CMK (cell line): ENCODE measurements around the gene PDCD4.

ENCODE experiments used
- DNase-seq: peaks from one replicate; pipeline ENCODE4 v3.0.0-alpha.2; 2010; ENCODE audit warnings: low read depth

Gene PDCD4

DNA sequence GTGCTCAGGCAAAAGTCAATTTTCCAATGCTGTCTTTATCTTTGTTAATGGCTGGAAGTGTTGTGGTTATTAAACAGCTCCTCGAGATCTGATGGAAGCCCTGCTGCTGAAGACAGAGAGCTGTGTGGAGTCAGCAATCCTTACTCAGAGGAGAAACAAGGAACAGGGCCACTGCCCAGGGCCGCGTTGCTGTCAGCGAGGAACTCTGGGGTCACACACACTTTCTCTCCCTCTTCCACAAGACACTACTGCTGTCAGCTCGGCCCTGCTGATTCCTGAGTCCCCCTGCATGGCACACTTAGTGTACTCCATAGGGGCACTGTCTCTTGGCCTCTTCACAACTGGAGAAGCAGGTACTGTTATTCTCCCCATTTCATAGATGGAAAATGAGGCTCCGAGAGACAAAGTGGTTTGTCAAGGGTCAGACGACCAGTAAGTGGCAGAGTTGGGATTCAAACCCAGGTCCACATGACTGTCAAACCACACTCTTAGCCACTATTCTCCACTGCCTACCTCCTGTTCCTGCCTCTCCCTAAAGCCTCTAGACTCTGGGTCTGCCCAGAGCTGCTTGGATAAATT lies 29.3 kb upstream of the PDCD4 start:
- no peak for DNase-seq

DNA sequence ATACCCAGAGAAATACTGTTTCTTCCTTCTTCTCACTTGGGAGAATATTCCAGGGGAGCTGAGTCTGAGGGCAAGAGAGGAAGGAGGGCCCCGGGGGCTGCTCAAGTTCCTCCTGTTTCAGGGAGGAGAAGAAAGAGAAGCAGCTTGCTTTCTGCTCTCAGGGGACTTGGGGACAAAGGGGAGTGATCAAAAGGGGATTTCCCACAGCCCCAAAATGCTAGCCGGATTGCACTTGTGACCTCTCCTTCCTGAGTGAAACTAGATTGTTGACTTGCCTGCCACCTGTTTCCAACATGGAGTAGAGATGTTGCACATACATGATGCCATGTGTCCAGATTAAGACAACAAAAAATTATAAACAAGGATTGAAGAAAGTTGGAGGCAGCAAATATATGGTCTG lies 28.7 kb upstream of the PDCD4 start:
- no peak for DNase-seq

DNA sequence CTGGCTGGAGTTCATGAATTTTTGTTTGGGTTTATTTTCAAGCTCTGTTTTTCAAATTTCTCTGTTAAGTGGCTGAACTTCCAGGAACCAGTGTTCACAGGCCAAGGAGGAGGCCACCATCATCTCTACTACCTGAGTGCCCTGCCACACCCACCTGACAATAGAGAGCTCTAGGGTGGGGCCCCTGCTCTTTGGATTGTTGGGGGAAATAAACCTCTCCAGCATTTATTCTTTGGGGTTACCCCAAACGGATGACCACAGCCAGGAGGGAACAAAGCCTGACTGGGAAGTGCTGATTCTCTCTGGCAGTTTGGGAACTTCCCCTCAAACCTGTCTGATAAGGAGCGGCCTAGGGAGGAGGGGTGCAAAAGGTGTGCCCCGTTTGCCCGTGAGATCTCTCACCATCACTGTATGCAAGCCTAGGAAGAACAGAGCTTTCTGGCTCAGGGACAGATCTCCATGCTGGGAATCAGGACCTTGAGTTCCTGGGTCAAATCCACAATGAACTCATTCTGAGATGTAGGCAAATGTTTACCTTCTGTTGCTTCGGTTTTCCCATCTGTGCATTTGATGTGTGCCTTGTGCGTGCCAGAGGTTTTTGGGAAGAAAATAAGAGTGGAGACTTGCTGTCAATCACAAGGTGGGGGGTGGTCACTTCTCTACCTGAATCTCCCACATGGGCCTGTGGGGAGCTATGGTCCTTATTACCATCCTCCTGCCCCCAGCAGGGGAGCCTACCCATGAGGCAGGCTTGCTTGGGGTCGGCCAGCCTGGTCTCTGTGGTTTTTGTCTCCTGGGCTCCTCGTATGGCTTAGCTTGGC lies 27.7 kb upstream of the PDCD4 start:
- DNase-seq = no peak

DNA sequence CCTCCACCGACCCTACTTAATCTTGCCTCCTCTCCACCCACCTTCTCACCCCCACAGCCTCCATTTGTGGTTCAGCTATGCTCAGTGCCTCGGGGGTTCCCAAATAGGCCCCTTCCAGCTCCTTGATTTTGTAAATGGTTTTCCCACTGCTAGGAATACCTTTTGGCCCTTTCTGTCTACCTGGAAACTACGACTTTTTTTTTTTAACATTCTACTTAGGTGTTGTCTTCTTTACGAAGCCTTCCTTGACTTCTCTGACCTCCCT lies 27.2 kb upstream of the PDCD4 start:
- DNase-seq = no peak

DNA sequence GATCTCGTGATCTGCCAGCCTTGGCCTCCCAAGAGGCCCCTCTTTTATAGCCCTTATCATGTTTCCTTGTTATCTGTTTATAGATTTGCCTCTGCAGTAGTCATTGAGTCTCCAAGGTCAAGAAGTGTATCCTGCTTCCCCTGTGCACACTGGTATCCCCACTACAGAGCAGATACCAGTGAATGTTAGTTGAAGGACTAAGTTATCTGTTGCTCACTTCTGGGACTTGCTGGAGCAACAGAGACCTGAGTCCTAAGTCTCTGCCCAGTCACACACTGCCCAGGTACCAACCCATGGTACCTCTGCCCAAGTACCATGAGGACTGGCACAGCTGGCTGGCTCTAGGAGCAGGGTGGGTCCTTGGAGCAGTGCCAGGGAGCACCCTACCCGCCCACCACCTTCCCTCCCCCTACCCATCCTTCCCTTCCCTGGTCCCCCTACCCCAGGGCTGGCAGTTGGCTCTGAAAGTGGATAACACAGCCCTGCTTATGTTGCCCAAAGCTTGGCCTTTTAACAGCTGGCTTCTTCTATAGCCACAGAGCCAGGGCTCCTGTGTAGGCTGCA lies 26.5 kb upstream of the PDCD4 start:
- DNase-seq = no peak

DNA sequence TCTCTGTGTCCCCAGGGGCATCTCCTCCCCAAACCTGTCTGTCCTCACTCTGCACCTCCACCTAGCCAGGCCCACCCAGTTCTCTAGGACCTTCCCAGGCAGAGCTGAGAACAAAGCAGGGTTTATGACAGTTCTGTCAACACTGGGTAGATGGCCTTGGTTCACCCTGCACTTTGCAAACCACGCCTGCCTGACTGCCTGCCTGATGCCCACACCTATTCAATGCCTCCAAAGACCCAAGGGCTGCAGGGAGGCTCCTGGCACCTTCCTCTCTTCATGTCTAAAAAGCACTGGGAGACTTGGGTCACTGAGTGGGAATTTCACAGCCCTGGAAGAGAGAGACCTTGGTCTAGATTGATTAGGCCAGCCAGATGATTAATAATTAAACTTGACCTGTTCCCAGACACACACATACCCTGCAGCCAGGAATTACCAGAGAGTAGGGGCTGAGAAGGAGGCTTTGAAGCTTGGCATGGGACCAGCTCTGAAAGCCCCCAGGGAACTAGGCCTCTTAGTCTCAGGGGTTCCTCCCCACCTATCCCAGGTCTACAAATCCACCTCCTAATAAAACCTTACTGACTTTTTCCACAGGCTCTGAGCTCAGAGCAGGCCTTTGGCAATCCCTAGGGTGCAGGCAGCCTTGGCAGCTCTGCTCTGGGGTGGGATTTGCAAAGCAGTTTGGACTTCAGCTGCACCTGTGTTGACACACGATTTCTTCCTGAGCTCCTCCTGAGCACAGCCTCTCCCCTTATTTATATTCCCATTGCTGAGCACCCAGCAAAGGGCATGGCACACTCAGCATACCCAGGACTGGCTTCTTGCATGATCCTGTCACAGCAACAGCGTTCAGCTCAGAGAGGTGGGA lies 25.7 kb upstream of the PDCD4 start:
- DNase-seq = no peak

DNA sequence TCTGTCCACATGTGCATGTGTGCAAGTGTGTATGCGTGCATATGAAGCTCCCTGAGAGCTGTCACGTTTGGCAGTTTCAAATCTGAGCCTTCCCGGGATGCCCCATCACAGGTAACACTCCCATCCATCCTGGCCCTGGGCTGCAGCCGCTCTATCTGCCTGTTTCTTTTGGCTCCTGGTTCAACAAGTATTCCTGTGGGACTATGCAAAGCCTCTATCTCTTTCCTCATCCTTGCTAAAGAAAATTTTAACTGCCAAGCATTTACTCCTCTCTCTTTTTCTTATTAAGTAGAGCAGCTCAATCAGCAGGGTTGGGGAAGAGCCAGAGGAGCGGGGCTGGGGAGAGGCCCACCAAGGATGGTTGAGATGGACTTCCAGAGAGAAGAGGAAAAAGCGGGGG lies 24.4 kb upstream of the PDCD4 start:
- no peak for DNase-seq

DNA sequence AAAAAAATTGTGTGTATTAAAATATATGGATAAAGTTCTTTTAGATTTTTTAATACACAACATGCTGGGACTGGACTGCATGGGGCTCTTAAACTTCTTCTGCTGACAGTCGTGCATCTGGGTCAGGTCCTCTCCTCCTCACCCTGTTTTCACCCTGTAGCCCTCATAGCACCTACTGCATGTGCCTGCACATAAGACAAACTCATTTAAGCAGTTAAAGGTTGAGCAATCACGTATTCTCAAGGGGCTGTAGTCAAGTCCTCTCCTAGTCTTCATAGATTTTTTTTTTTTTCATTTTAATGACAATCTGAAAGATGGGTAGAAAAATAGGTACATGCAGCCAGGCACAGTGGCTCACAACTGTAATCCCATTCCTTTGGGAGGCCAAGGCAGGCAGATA lies 23.6 kb upstream of the PDCD4 start:
- no peak for DNase-seq

DNA sequence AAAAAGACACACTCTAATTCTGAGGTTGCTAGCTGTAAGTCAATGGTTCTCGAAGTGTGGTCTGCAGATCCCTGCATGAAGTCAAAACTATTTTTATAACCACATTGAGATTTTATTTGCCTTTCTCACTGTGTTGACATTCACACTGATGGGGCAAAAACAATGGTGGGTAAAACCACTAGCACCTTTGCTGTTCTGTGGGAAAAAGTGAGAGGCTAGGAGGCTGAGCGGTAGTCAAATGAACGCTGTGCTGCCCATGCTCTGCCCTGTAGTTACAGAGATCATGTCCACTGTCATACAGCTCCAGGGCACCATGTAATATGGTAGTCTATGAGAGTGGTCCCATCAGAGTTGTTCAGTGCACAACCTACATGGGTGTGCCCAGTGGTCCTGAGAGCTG lies 21.6 kb upstream of the PDCD4 start:
- DNase-seq = no peak

DNA sequence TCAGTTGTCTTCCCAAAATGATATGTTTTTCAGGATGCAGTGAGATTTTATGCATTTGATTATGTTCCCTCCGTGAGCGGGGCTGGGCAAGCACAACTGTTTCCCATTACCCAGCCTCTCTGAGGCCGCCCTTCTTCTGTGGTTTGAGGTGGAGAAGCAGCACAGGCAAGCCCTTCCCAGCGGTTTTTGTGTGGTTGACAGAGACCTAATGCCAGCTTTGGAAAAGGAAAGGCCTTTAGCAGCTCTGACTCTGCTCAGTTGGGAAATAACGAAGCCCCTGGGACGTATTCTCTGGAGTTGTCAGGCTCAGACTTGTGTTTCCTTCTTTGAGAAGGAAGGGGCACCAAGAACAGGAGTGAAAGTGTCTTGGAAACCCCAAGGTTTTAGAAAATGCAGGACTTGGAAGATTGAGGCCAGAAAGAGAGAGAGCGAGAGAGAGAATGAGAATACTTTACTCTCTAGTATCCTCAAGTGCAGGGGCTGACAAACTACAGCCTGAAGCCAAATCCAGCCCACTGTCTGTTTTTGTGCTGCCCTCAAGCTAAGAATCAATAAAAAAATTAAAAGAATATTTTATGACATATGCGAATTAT lies 20.6 kb upstream of the PDCD4 start:
- DNase-seq = no peak

DNA sequence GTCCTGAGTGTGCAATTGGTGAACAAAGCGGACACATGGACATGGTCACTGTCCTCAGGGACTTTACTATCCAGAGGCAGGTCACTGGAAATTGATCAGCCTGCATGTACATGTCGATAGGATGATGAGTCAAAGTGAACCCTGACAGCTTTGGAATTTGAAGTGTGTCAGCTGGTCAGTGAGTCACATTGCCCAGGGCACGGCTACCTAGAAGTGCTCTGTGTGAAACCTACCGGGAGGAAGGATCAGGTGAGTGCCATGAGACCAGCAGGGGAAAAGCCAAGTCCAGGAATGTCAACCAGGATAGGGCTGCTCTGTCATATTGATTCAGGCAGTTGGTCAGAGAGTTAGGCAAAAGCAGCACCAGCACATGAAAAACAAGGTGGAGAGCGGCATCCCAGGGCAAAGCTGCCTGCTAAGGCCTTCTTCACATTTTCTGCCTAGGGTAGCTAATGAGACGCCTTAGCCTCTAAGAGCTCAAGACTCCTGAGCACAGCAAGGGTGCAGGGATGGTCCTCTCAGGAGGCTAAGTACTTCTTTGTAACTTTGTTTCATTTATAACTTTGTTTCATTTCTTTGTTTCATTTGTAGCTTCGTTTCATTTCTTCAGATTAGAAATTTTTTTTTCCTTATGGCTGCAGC lies 19.4 kb upstream of the PDCD4 start:
- DNase-seq = no peak

DNA sequence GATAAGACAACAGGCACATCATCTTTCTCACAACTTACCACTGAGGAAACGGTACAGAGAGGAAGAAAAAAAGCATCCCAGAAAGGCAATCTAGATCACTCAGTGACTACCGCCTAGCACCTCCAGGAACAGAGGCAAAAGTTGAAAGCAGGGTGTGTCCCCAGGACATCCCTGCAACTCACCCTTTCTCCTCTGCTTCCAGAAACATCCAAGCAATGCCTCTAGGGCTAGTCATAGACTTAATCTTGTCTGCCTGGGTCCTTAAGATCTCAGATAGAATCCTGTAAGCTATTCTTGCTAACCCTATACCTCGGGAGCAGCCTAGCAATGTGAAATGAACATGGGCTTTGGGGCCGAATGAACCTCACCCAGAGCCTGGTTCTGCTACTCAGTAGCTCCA lies 18.8 kb upstream of the PDCD4 start:
- DNase-seq = no peak

DNA sequence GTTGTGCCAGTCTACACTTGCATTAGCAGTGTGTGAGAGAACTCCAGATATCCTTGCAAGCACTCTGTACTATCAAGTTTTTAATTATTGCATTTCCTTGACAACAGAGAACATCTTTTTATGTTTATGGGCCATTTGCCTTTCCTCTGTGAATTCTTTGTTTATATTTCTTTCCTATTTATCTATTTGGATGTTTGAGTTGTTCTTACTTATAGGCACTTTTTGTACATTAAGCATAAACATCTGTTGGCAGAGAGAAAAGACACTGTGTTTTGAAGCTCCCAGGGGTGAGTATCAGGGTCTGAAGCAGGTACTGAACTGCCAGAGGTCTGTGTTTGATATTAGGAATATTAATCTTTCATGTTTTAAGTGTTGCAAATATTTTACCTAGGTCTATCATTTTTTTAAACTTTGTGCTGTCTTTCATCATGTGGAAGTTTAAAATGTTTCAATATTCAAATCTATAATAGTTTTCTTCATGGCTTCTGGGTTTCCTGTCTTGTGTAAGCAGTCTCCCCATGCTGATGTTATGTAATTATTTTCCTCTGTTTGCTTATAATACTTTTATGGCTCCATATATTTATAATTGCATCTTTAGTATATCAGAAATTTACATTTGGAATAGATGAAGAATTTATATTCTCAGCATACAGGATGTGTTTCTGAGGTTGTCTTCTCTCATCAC lies 17.7 kb upstream of the PDCD4 start:
- DNase-seq = no peak

DNA sequence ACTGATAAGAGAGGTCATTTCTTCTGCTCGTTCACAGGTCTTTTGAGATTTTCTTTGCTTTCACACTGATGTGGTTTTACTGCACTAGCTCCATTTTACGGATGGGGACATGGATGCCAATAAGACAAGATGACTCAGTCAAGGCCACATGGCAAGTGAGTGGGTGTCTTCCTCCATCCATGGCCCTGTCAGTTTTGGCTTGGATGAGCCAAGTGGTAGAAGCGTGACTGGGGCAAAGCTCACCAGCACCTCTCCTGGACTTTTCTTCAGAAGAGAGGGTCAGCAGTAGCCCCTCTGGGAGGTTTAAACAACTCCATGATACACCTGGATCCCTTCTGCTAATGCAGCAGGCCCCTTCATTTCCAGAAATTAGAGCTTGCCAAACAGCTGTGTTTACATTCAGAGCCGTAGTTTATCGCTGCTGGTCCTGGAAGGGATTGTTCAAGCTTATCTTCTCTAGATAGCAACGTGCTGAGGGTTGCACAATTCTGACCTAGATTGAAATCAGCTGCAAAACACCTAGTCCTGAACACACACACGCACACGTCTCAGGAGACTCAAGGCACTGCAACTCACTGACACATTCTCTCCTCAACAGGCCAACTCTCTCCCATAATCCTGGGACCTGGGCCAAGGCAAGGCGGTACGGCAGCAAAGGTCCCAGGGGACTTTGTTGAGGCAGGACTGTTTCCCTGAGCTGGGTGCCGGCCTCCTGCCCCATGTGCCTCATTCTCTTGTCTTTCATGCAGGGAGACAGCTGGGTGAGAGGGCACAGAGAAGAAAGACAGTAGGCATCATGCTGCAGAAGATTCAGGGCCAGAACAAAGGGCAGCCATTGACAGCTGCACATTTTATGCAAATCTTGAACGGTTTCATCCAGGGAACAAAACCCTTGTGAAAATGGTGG lies 14.2 kb upstream of the PDCD4 start:
- peak; percentile 62 for DNase-seq

DNA sequence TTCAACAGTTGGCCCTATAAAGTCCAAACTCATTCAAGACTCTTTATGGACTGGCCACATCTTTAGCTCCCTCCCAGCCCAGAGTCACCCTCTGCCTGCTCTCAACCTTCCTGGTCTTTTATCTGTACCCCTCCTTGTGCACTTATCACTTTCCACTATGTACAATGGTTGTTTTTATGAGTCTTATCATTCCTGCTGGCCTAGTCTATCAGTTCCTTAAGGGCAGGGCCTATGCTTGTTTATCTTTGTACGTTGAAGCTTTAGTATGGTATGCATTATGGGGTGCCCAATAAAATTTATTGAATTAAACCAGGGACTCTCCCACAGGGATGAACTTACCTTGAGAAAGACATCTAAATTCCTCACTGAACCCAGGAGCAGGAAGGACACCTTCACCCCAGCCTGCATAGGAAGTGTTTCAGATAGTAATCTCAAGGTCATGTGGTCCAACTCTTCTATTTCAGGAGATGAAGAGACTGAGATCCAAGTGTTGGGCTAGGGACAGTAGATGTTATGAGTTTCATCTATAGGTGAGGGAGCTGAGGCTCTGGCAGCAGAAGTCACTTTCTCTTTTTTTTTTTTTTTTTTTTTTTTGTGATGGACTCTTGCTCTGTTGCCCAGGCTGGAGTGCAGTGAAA lies 13.3 kb upstream of the PDCD4 start:
- DNase-seq = peak; percentile 62

DNA sequence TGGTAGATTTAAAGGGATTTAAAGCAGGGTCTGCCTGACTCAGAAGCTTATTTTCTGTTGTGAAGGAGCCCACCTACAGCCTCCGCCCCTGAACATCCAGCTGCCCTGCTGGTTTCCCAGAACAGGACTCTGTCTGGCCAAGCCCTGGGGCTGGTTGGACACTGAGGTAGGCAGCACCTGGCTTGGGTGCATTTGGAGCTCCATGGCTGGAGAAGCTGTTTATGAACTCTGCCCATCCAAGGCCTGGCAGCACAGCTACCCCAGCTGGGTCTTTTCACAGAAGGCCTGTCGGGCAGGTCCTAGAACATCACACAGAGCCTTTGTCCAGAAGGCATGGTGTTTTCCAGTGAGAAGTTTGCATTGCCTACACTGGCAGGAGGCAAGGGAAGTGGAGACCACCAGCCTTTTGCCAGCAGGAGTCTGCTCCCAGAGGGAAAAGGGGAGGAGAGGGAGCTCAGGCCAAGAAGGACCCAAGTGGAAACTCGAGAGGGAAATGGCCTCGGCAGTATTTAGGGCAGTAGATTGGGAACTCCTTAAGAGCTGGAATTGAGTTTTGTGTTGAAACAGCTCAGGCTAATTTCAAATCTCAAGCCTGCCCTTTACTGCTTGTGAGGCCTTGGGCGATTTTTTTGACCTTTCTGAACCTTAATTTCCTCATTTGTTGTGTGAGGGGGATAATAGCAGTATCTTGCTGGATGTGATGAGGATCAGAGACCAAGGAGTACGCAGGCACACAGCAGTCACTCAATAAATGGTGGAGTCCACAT lies 12.3 kb upstream of the PDCD4 start:
- DNase-seq = no peak

DNA sequence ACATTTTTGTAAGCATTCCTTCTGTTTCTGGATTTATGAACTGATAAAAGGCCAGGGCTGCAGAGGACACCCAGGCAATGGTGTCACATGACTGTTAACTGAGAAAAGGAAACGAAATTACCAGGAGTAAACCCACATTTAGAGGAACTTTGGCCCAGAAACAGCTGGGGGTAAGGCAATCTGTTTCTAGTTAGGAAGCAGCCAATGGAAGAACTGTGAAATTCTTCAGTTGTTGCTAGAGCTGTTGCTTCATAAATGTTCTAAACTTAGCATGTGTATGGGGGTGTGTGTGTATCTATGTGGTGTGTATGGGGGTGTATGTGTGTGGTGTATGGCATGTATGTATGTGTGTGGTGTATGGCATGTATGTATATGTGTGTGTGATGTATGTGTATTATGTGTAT lies 11.8 kb upstream of the PDCD4 start:
- no peak for DNase-seq

DNA sequence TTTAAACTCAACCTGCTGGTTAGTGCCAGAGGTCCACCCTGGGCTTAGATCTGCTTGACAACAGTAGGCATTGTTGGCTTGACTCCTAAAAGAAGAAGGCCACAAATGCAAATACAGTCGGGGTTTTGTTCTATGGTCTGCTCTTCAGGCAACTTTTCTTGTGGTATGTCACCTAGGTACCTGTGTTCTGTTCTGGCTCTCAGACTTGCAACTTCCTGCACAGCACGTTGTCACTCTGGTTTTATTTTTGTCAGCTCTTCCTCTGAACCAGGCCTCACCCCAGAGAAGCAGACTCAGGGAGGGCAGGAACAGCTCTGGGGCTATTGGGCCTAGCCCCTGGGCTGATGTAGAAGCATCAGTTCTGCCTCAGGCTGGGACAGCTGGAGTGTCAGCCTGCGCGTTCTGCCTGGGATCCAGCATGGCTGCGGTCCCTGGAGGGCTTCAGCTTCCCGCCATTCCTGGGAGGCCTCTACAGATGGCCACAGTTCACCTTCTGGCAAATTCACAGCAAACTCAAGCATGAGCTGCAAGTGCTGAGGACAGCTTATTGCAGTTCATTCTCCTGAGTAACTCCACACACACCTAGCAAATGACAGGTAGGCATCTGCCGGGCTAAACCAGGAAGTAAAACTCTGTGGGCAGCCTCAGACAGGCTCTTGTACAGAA lies 11.0 kb upstream of the PDCD4 start:
- no peak for DNase-seq

DNA sequence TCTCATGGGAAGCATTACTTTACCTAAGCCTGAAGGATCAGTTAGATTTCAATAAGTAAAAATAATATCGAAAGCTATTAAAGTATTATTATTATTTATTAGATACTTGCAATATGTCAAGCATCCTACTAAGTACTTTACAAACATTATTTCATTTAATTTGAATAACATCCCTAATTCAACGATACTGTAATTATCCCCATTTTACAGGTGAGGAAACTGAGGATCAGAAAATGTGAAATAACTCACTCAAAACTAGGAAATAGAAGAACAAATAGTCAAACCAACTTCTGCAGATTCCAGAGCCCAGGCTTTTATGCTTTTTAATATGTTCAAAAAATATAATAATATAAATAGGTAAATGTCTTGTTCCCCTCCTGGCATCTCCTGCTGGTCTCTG lies 10.3 kb upstream of the PDCD4 start:
- DNase-seq = no peak
